Embryonic facial prominence (tissue), 1 donor: ENCODE data around the gene WDR62.
"Not testable (repeated sequence)": the region's sequence is repeated elsewhere in the genome, so short reads cannot be mapped to it uniquely, and the experiment has no call there.

Source experiments
- DNase-seq: peaks from one replicate; pipeline ENCODE4 v3.0.0-alpha.2; 2016; ENCODE audit errors: extremely low spot score

The WDR62 gene

GRCh38 chr19:36032251-36033104, 22.2 kb upstream of the WDR62 start, which contains the start of gene CLIP3:
Gene CLIP3, minus strand, starts transcription at chr19:36032873. Its CDS starts 516 bp downstream, at chr19:36032357.
- no peak for DNase-seq

GRCh38 chr19:36040495-36040894, 14.2 kb upstream of the WDR62 start:
- DNase-seq, result no peak

GRCh38 chr19:36041092-36041491, 13.6 kb upstream of the WDR62 start:
- DNase-seq, result not testable (repeated sequence)

- DNase-seq, result no peak
Measured at GRCh38 chr19:36041831-36042230, 12.9 kb upstream of the WDR62 start.

- DNase-seq, result no peak
Measured at GRCh38 chr19:36043952-36044351, 10.7 kb upstream of the WDR62 start.

- DNase-seq, result no peak
Measured at GRCh38 chr19:36046443-36047050, 8.2 kb upstream of the WDR62 start.

GRCh38 chr19:36047835-36048234, 6.9 kb upstream of the WDR62 start:
- DNase-seq, result no peak

GRCh38 chr19:36049080-36049698, 5.5 kb upstream of the WDR62 start:
- DNase-seq, result no peak

GRCh38 chr19:36051236-36051635, 3.5 kb upstream of the WDR62 start:
- DNase-seq, result no peak

GRCh38 chr19:36051637-36052036, 3.1 kb upstream of the WDR62 start:
- no peak for DNase-seq

GRCh38 chr19:36054119-36054732, 471 bp upstream of the WDR62 start, which contains the start of gene THAP8:
Gene THAP8, minus strand, starts transcription at chr19:36054285. Its CDS starts 68 bp downstream, at chr19:36054217.
- DNase-seq, result peak; percentile 98

- no peak for DNase-seq
Measured at GRCh38 chr19:36058481-36059179, 3.9 kb downstream of the WDR62 start.

GRCh38 chr19:36059180-36059910, 4.6 kb downstream of the WDR62 start:
- no peak for DNase-seq

GRCh38 chr19:36060430-36060829, 5.7 kb downstream of the WDR62 start:
- DNase-seq, result no peak

GRCh38 chr19:36061367-36061766, 6.7 kb downstream of the WDR62 start:
- no peak for DNase-seq

GRCh38 chr19:36064826-36065225, 10.1 kb downstream of the WDR62 start:
- no peak for DNase-seq

- no peak for DNase-seq
Measured at GRCh38 chr19:36067681-36068080, 13.0 kb downstream of the WDR62 start.

- DNase-seq, result not testable (repeated sequence)
Measured at GRCh38 chr19:36068810-36069499, 14.3 kb downstream of the WDR62 start.

- no peak for DNase-seq
Measured at GRCh38 chr19:36072081-36072480, 17.4 kb downstream of the WDR62 start.
